Urothelium cell line (cell line): ENCODE measurements around the gene MALAT1.
"Not testable (repeated sequence)": the region's sequence is repeated elsewhere in the genome, so short reads cannot be mapped to it uniquely, and the experiment has no call there.

Experiments used
- DNase-seq: peaks from one replicate; pipeline ENCODE4 v3.0.0; 2011; ENCODE audit warnings: low spot score, mixed read lengths
- FAIRE-seq: peaks from 2 replicates; lab custom pipeline; 2011; peaks lifted over from hg19 to GRCh38; lab: Jason Lieb, UNC

The MALAT1 gene

GRCh38 chr11:65516135-65516968, 17.5 kb downstream of the MALAT1 start:
- no peak for DNase-seq
- FAIRE-seq = no peak

DNA sequence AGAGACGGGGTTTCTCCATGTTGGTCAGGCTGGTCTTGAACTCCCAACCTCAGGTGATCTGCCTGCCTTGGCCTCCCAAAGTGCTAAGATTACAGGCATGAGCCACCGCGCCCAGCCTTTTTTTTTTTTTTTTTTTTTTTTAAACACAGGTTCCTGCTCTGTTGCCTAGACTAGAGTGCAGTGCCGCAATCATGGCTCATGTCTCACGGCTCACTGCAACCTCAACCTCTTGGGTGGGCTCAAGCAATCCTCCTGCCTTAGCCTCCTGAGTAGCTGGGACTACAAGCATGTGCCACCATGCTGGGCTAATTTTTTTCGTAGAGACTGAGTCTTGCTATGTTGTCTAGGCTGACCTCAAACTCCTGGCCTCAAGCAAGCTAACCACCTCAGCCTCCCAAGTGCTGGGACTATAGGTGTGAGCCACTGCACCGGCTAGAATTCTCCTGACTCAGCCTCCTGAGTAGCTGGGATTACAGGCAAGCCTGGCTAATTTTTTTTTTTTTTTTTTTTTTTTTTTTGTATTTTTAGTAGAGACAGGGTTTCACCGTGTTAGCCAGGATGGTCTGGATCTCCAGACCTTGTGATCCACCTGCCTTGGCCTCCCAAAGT, 20.2 kb downstream of the MALAT1 start:
- not testable (repeated sequence) for FAIRE-seq, DNase-seq

GRCh38 chr11:65521777-65522521, 23.1 kb downstream of the MALAT1 start:
- not testable (repeated sequence) for DNase-seq, FAIRE-seq

DNA sequence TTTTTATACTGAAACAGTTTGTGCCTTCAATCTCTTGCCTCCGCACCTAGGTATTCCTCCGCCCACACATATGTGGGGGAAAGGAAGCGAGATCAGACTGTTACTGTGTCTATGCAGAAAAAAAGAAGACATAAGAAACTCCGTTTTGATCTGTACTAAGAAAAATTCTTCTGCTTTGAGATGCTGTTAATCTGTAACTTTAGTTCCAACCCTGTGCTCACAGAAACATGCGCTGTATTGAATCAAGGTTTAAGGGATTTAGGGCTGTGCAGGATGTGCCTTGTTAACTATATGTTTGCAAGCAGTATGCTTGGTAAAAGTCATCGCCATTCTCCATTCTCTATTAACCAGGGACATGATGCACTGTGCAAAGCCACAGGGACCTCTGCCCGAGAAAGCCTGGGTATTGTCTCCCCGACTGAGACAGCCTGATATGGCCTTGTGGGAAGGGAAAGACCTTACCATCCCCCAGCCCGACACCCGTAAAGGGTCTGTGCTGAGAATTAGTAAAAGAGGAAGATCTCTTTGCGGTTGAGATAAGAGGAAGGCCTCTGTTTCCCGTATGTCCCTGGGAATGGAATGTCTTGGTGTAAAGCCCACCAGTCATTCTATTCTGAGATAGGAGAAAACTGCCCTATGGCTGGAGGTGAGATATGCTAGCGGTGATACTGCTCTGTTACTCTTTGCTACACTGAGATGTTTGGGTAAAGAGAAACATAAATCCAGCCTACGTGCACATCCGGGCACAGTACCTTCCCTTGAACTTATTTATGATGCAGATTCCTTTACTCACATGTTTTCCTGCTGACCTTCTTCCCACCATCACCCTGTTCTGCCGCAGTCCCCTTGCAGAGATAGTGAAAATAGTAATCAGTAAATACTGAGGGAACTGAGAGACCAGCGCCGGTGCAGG, 24.1 kb downstream of the MALAT1 start:
- not testable (repeated sequence) for FAIRE-seq

GRCh38 chr11:65523631-65523968, 24.8 kb downstream of the MALAT1 start:
- DNase-seq, FAIRE-seq: not testable (repeated sequence)

More for the DNA sequence above, 24.1 kb downstream of the MALAT1 start:
- not testable (repeated sequence) for DNase-seq

DNA sequence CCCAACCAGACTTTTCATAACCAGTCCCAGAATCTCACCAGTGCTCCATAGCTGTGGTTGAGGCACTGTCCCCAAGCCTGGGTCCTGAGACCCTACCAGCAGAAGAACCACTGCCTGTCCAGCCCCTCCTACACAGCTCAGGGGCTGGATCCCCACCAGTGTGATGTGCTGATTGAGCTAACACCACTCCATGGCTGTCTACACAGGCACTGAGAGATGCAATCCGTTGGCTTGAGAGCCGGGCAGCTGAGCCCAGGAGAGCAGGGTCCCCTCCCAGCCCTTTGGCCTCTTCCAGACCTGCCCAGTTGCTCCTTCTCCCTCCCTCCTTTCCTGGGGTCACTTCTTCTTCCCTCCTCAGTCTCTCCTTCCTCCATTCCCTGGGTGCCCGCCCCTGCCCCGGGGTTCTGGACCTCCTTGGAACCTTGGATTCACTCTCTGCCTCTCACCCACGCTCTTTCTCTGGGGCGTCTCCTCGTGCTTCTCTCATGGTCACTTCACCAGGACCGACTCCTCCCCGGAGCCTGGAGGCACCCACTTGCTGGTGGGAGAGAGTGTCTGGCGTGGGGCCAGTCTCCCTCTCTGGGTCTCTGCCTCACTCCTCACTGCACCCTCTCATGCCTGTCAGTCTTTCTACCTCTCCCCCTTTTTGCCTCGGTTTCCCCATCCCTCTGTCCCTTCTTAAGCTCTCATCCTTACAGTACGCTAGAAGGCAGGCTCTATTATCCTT, 25.3 kb downstream of the MALAT1 start:
- FAIRE-seq = no peak

DNA sequence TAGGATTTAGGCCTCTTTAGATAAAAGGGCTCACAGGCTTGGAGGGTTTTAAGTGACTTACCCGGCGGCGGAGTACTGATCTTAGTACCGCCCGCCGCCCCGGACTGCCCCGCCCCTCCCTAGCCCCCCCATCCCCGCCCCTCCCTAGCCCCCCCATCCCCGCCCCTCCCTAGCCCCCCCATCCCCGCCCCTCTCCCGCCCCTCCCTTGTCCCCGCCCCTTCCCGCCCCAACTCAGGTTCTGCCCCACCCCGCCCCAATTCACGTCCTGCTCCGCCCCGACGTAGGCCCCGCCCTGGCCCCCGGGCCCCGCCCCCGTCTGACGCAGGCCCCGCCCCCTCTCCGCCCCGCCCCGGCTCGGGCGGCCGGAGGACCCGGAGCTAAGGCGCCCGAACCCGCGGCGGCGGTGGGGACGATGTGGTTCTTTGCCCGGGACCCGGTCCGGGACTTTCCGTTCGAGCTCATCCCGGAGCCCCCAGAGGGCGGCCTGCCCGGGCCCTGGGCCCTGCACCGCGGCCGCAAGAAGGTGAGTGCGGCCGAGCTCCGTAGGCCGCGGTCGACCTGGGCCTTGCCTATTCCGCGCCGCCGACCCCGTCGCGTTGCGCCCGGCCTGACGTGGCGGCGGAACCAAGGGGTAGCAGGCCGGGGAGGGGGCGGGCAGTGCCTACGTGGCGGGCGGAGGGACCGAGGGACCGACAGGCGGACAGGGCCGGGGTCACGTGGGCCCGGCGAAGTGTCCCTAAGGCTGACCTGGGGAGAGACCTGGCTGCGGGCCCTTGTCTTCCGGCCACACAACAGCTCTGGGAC, 26.1 kb downstream of the MALAT1 start, which contains the start of gene SCYL1:
SCYL1 (plus strand) TSS at position 343 of the 805 bp plus-strand sequence; CDS start at position 414, 71 bp downstream.
- DNase-seq (peak; percentile 92), FAIRE-seq (no peak)

More for the DNA sequence above, 25.3 kb downstream of the MALAT1 start:
- DNase-seq = no peak

GRCh38 chr11:65525546-65526480, 27.0 kb downstream of the MALAT1 start:
- FAIRE-seq (no peak), DNase-seq (no peak)

DNA sequence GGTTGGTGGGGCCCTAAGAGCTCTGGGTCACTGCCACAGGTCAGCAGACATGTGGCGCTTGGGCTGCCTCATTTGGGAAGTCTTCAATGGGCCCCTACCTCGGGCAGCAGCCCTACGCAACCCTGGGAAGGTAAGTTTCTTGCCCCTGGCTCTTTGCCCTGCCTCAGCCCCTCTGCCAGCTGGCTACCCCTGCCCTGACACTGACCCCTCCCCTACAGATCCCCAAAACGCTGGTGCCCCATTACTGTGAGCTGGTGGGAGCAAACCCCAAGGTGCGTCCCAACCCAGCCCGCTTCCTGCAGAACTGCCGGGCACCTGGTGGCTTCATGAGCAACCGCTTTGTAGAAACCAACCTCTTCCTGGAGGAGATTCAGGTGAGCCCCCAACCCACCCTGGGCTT, 27.9 kb downstream of the MALAT1 start:
- DNase-seq (no peak), FAIRE-seq (no peak)

DNA sequence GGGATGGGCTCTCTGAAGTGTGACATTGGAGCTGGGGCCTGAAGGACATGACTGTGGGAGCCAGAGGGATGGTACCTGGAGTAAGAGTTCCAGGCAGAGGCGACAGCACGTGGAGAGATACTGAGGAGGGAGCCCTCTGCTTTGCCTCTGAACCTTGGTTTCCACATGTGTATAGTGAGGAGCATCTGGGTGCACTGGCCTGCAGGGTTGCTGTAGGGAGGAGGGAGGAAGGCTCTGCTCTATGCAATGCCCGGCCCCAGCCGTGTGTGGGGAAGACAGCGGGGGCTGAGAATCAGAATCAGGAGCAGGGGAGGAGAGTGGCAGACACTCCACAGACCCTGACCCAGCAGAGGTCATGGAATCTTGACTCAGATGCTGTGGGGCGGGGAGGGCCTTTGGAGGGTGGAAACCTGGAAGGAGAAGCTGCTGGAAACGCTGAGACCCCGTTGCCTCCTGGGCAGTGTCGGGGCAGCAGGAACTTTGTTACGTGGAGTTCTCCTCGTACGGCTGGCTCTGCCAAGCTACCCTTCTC, 30.0 kb downstream of the MALAT1 start:
- no peak for FAIRE-seq
- DNase-seq = no peak

- DNase-seq = no peak
- FAIRE-seq = no peak
These were observed 30.8 kb downstream of the MALAT1 start for GRCh38 chr11:65529475-65530156.

GRCh38 chr11:65530157-65530496, 31.3 kb downstream of the MALAT1 start:
- FAIRE-seq (no peak), DNase-seq (no peak)

DNA sequence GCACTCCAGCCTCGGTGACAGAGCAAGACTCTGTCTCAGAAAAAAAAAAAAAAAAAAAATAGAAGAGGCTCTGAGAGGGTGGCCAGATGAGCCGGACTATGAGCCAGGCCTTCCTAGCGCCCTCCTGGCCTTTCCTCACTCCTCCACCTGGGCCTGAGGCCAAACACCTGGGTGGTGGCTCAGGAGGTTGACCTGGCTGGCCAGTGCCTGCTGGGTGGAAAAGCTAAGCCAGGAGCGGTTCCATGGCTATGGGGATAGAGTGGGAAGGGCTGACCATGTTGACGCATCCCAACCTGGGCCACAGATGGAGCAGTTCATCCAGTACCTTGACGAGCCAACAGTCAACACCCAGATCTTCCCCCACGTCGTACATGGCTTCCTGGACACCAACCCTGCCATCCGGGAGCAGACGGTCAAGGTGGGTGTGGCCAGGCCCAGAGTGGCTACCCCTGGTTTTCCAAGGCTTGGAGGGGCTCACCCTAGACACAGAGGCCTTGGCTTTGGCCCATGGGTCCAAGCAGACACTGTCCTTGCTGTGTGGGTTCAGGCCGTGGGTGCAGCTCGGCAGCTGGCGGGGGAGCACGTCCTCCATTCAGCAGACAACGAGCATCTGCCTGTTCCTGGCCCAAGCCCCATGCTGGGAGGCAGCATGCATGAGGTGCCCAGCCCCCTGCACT, 33.7 kb downstream of the MALAT1 start:
- DNase-seq (no peak), FAIRE-seq (peak; percentile 23)

GRCh38 chr11:65535102-65535501, 36.3 kb downstream of the MALAT1 start:
- no peak for FAIRE-seq

GRCh38 chr11:65536412-65537295, 37.8 kb downstream of the MALAT1 start:
- DNase-seq (no peak), FAIRE-seq (peak; percentile 20)

More at GRCh38 chr11:65535102-65535501, 36.3 kb downstream of the MALAT1 start:
- no peak for DNase-seq

DNA sequence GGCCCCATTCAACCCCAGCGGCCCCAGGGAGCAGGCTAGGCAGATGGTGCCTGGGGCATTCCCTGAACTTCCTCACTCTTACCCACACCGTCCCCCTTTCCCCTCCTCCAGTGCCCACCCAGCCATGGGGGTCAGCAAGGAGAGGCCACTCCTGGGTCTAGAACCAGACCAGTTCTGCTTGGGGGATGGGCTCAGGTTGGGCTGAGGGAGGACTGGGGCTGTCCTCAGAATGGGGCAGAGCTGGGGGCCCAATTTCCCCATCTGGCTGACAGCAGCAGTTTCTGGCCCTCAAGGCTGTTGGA, 38.4 kb downstream of the MALAT1 start:
- DNase-seq (no peak), FAIRE-seq (no peak)
